Activated naive CD4-positive, alpha-beta T cell (primary cell): ENCODE results near the gene SAMD10.
"Not testable (repeated sequence)": the region's sequence is repeated elsewhere in the genome, so short reads cannot be mapped to it uniquely, and the experiment has no call there.

ENCODE experiments used
- DNase-seq, 4 experiments: peaks; one replicate each; lab custom pipeline; 2025; lab: John Stamatoyannopoulos, UW

The SAMD10 gene

DNA sequence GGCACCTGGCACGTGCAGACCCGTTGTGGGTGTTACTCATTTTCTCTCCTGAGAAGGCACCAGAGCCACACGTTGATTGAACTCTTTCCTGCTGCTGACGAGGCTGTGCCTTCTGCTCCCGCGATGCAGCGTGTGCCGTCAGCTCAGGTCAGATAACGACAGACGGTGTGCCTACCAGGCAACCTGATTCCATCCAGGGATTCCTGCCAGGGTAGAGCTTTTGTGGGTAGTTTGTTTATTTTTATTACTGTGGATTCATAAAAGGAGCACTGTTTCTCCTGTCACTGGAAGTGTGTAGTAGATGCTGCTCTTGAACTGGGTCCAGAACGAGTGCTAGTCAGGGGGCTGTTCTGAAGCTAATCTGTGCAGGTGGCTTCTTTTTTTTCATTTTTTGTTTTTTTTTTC, 22.2 kb upstream of the SAMD10 start:
- DNase-seq, result no peak

DNA sequence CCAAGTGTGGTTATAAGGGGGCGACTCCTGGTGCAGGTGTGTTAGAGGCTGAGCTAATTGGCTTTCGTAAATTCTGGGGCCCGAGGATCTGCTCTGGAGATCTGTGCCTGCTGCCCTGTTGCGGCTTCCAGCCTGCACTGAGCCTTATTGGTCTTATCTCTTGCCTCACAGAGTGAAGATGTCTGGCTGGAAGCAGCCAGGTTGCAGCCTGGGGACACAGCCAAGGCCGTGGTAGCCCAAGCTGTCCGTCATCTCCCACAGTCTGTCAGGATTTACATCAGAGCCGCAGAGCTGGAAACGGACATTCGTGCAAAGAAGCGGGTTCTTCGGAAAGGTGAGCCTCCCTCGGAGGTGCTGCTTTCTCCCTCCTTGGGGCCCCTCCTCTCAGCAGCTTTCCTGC, 21.5 kb upstream of the SAMD10 start:
- DNase-seq, result no peak

GRCh38 chr20:63982937-63983336, 3.5 kb upstream of the SAMD10 start:
- no peak for DNase-seq

DNA sequence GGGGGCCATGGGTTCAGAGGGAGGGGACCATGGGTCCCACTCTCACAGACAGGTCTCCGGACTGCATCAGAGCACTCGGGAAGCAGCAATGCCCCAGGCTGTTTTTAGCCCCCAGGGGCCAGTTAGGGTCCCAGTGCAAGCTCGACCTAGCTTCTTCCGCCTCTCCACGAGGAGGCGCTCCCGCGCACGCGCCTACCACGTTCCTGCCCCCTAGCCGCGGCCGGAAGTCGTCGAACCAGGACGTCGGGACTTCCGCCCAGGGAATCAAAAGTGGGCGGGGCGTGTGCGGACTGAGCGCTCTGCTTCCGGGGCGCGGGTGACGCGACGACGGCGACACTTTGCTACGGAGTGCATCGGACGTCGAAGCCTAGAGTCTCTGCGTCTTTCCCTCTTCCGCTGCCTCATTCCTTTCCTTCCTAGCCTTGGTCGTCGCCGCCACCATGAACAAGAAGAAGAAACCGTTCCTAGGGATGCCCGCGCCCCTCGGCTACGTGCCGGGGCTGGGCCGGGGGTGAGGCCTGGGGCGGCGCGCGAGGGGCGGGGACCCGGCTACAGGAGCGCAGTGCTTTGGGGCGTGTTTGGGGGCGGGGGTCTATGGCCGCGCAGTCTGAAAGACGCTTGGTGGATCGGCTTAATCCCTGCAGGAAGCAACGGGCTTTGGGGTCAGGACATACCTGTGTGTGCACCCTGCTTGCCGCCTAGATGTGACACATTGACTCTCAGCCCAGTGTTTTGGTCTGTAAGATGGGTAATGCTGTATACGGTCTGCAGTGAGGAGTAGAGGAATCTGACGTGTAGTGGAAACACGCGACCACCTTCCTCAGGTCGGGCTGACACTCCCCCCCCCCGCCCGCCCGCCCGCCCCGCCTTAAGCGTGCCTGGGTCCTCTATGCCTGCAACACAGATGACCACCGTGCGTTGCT, 1.6 kb upstream of the SAMD10 start, which contains the start of gene PRPF6:
TSS of gene PRPF6 (plus strand) at position 327 of the 923 bp plus-strand sequence. CDS start at position 441, 114 bp downstream.
- DNase-seq, result peak; percentile 84 to 91 (median 87)

DNA sequence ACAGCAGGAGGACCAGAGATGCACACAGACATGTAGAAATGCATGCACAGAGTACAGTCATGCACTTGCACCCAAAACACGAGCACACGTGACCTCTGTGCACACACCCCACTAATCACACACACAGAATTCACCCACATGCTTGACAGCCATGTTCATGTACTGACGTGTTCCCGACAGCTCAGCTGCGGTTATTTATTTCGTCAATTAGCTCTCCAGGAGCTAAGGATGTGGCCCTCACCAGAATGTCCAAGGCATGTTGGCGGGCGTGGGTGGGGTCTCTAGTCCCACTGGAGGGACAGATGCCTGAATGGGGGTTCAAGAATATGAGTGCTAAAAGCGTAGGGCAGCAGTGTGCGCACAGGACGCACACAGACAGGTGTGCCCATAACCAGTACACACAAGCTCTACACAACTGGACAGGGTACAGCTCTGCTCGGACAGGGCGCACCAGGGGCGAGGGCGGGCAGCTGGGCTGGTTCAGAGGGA, 919 bp upstream of the SAMD10 start:
- DNase-seq, result no peak

GRCh38 chr20:63979229-63979556, 249 bp downstream of the SAMD10 start:
- DNase-seq, result no peak

DNA sequence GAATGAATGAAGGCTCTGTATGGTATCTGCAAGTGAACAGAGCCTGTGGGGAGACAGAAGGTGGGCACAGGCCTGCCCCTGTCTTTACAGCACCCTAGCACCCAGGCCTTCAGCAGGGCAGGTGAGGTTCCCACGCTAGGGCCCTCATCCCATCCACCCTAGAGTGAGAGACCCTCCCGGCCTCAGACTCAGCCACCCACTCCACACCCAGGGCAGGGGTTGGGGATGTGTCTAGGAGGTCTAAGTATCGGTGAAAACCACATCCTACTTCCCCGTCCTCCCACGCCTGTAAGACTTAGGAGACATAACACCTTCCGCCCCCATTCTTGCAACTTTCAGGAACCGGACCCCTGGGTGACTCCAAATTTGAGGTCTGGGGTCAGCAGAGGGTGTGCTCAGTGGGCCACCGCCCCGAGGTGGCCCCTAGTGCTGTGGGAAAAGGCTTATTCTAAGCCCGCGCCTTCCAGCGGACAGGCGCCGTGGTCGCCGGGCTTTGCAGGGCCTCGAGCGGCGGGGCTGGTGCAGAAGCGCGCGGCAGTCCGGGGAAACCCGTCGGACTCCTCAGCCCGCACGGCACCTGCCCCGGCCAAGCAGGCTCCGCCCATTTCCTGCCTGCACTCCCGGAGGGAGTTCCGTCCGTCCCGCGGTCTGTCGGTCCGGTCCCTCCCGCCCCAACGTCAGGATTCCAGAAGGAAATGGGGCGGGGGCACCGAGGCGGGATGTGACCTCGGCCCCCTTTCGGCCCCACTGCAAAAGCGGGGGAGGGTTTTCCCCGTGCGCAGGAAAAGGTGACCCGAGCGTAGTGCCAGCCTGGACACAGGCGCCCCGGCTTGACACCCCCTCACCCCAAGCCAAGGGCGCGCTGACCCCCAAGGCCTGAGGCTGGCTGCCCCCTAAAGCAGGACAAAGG, 868 bp downstream of the SAMD10 start:
- peak in 1 of 4 experiments; percentile 25 for DNase-seq

DNA sequence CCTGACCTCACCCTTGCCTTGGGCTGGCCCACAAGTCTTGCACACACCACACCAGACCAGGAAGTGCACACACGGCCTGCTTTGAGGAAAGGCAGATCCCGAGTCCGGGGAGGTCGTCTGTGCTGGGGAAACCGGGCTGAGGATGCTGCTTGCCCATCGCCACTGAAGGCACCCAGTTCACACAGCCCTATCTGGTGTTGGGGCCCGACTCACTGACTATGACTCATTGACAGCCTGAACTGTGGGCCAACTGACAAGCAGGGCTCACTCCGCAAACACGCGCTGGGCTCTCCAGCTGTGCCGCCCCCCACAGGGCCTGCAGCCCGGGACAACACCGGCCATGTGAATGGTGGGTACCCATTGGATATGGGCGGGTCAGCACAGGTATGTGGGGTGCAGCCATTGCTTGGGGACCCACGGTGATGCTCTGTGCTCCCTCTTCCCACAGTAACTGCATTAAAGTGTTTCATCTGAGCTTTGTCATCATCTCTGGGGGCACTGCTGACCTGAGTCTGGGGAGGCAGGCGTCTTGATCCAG, 1.6 kb downstream of the SAMD10 start:
- DNase-seq, result peak in 2 of 4 experiments; percentile 30 to 33

- DNase-seq, result no peak
These were observed 2.3 kb downstream of the SAMD10 start for GRCh38 chr20:63976980-63977738.

GRCh38 chr20:63976511-63976910, 2.9 kb downstream of the SAMD10 start:
- DNase-seq, result not testable (repeated sequence)

- DNase-seq, result no peak
These were observed 4.8 kb downstream of the SAMD10 start for GRCh38 chr20:63974402-63975200.

- DNase-seq, result peak; percentile 49 to 83 (median 72)
These were observed 5.6 kb downstream of the SAMD10 start for GRCh38 chr20:63973636-63974401.

DNA sequence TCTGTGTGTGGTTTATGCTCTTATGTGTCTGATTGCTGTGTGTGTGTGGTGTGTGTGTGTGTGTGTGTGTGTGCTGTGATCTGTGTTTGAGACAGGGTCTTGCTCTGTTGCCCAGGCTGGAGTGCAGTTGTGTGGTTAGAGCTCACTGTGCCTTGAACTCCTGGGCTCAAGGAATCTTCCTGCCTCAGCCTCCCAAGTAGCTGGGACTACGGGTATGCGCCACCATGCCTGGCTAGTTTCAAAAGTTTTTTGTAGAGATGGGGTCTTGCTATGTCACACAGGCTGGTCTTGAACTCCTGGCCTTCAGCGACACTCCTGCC, 6.3 kb downstream of the SAMD10 start:
- DNase-seq, result no peak

- no peak for DNase-seq
These were observed 6.9 kb downstream of the SAMD10 start for GRCh38 chr20:63972312-63973159.

GRCh38 chr20:63971960-63972311, 7.5 kb downstream of the SAMD10 start:
- DNase-seq, result not testable (repeated sequence)

GRCh38 chr20:63970714-63971431, 8.6 kb downstream of the SAMD10 start:
- no peak for DNase-seq

DNA sequence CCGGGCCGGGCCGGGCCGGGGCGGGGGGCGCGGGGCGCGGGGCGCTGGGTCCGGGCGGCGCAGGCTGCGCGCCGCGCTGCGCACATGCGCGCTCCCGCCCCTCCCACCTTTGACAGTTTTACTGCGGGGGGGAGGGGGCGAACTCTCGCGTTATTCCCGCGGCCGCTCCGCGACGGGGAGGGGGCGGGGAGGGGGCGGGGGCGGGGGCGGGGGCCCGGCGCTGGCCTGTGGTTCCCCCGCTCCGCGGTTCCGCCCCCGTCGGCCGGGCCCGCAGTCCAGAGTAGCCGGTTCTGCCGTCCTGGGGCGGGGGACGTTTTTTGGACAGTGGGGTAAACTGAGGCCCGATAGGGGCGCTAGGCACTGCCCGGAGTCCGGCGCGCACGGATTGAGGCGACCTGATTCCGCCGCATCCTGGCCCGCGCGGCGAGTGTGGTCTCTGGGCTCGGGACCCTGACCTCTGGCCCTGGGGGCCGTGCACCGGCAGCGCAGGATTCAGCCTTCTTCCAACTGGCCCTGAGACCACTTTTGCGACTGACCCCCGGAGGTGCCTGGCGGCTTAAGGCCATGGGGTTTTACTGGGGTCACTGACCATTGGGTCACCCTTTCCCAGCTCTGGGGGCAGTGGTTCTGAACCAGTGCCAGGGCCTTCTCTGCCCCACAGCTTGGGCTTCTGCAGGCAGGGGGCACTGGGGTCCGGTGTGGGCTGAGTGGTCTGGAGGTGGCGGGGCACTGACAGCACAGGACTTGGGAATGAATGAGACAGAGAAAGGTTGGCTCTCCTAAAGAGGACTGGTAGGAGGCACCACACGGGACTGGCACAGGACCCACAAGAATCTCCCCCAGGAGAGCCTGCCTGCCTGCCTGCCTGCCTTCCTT, 9.4 kb downstream of the SAMD10 start, which contains the start of gene ZNF512B:
TSS of gene ZNF512B (minus strand) at position 93 of the 876 bp plus-strand sequence. CDS start 1,980 bp downstream, outside the sequence.
- DNase-seq, result peak in 2 of 4 experiments; percentile 41 to 69
